Neutrophil (primary cell): ENCODE data around the gene ATOH8.

ENCODE experiments used
- H3K27ac ChIP-seq: fragments of 200-600 bp; sonication (generic); 2 replicates; pipeline ENCODE4 v1.5.1; 2016; ENCODE audit warnings: mild to moderate bottlenecking, moderate library complexity
- H3K27me3 ChIP-seq: fragments of 200-600 bp; sonication (generic); 2 replicates; pipeline ENCODE4 v1.6.0; 2016; ENCODE audit warnings: mild to moderate bottlenecking
- H3K36me3 ChIP-seq: fragments of 200-600 bp; sonication (generic); 2 replicates; pipeline ENCODE4 v1.5.1; 2017
- H3K4me1 ChIP-seq, 2 experiments: fragments of 200-600 bp in 1 of 2; sonication (generic) in 1 of 2; 1 replicate in 1 of 2; 2 replicates in 1 of 2; pipeline versions ENCODE4 v1.5.1 to v1.6.1; 2013 to 2016; ENCODE audit warnings: low read depth in 1 of 2, low read length in 1 of 2, mild to moderate bottlenecking in 1 of 2, moderate library complexity in 1 of 2; ENCODE audit not compliant: control insufficient read depth in 1 of 2, insufficient read depth in 1 of 2
- H3K4me3 ChIP-seq, 2 experiments: fragments of 200-600 bp in 1 of 2; sonication (generic) in 1 of 2; 1 replicate in 1 of 2; 2 replicates in 1 of 2; pipeline ENCODE4 v1.5.1; 2013 to 2016; ENCODE audit warnings: low read depth in 1 of 2, low read length in 1 of 2, mild to moderate bottlenecking in 1 of 2, moderate library complexity in 1 of 2
- H3K9me3 ChIP-seq: fragments of 200-600 bp; sonication (generic); 2 replicates; pipeline ENCODE4 v1.5.1; 2016
- CTCF ChIP-seq: fragments of 200-600 bp; sonication (generic); IDR thresholded peaks from 2 replicates; pipeline ENCODE4 v1.5.1; 2016; ENCODE audit warnings: antibody characterized with exemption

Gene ATOH8, protein sequence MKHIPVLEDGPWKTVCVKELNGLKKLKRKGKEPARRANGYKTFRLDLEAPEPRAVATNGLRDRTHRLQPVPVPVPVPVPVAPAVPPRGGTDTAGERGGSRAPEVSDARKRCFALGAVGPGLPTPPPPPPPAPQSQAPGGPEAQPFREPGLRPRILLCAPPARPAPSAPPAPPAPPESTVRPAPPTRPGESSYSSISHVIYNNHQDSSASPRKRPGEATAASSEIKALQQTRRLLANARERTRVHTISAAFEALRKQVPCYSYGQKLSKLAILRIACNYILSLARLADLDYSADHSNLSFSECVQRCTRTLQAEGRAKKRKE

GRCh38 chr2:85753525-85754312 is at the start of gene ATOH8:
Gene ATOH8, plus strand, starts transcription at chr2:85753991. Its CDS starts 199 bp downstream, at chr2:85754190.
- Histone ChIP-seq H3K9me3 (no peaks in the 10 kb centered on the region), H3K4me3 (peak within 1 kb of the TSS; percentile 59 to 76), H3K36me3 (no peaks in the 10 kb centered on the region), H3K27me3 (peaks cover 71% of the 10 kb centered on the region), H3K4me1 (peaks cover 34 to 40% of the 10 kb centered on the region in 2 experiments), H3K27ac (no peak within 1 kb of the TSS)
- TF ChIP-seq CTCF, result no peak

DNA sequence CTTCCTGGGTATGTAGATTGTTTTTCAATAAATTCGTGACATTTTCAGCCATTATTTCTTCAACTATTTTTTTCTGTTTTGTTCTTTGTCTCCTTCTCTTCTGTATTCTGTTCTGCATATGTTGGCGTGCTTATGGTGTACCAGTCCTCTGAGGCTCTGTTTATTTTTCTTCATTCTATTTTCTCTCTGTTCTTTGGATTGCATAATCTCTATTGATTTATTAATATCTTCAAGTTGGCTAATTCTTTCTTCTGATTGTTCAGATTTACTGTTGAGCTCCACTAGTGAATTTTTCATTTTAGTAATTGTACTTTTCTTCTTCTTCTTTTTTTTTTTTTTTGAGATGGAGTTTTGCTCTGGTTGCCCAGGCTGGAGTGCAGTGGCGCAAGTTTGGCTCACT is 49.8 kb upstream of the ATOH8 start:
- H3K9me3 ChIP-seq, result no peaks in the 10 kb centered on the region
- H3K36me3 ChIP-seq, result no peaks in the 10 kb centered on the region
- H3K27me3 ChIP-seq, result no peaks in the 10 kb centered on the region
- H3K4me1 ChIP-seq, result peaks cover 71 to 95% of the 10 kb centered on the region in 2 experiments
- H3K4me3 ChIP-seq, result peak overlapping the region in 1 of 2 experiments; percentile 14
- H3K27ac ChIP-seq, result peak overlapping the region; percentile 92
- no peak for TF ChIP-seq CTCF

- Histone ChIP-seq H3K27me3 (no peaks in the 10 kb centered on the region), H3K4me3 (peak overlapping the region; percentile 40 to 44), H3K9me3 (no peaks in the 10 kb centered on the region), H3K36me3 (no peaks in the 10 kb centered on the region), H3K27ac (peak overlapping the region; percentile 92), H3K4me1 (peaks cover 71 to 95% of the 10 kb centered on the region in 2 experiments)
- TF ChIP-seq CTCF, result no peak
Observed at GRCh38 chr2:85704800-85705679, 48.8 kb upstream of the ATOH8 start.

- Histone ChIP-seq H3K4me3 (peak overlapping the region; percentile 40 to 44), H3K4me1 (peaks cover 76 to 95% of the 10 kb centered on the region in 2 experiments), H3K36me3 (no peaks in the 10 kb centered on the region), H3K27me3 (no peaks in the 10 kb centered on the region), H3K27ac (peak overlapping the region; percentile 92), H3K9me3 (no peaks in the 10 kb centered on the region)
- TF ChIP-seq CTCF, result no peak
Observed at GRCh38 chr2:85705680-85706039, 48.1 kb upstream of the ATOH8 start.

DNA sequence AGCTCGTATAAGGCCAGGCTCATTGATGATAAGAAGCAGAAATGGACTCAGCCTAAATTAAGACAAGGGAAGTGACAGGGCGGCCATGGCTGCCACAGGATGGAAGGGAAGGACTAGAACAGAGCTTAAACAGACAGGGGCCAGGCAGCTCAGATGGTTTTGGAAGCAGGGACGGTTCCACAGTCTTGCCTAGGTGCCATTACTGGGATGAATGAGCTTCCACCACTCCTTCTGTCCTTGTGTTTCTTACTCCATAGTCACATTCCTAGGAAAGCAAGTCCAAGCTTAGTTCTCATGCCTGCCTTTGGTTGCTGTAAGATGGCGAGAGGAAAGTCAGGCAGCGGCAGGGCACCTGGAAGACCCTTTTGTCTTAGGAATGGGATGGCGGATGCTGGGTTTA is 47.7 kb upstream of the ATOH8 start:
- H3K4me3 ChIP-seq, result peak overlapping the region; percentile 40 to 44
- H3K27ac ChIP-seq, result peak overlapping the region; percentile 92
- TF ChIP-seq CTCF, result no peak
- peaks cover 80 to 95% of the 10 kb centered on the region in 2 experiments for H3K4me1 ChIP-seq
- H3K27me3 ChIP-seq, result no peaks in the 10 kb centered on the region
- H3K36me3 ChIP-seq, result no peaks in the 10 kb centered on the region
- H3K9me3 ChIP-seq, result no peaks in the 10 kb centered on the region
